GM19324 (cell line): ENCODE data around the gene TMEM238L.

Experiments
- ATAC-seq: cut with Tn5 transposase; IDR thresholded peaks from one replicate; pipeline ENCODE4 v1.9.1; 2021; ENCODE audit warnings: mild to moderate bottlenecking, moderate library complexity; ENCODE audit not compliant: unreplicated experiment, low FRiP score

Gene TMEM238L

DNA sequence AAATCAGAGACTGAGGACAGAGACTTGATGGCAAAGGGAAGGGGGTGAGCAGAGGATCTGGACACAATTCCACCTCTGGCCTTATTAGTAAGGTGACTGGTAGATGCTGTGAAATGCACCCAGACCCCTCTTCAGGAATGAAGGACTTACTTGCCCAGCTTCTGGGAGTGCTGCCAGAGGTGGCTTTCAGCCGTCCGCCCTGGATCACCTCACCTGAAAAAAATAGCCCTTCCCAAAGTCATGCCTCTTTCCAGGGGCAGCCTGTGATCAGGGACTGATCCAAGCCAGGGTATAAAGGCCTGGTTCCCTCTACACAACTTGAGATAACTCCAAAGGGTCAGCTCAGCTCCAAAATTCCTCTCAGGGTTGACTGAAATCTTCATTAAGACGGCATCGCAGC is 53.7 kb downstream of the TMEM238L start:
- ATAC-seq, result no peak

DNA sequence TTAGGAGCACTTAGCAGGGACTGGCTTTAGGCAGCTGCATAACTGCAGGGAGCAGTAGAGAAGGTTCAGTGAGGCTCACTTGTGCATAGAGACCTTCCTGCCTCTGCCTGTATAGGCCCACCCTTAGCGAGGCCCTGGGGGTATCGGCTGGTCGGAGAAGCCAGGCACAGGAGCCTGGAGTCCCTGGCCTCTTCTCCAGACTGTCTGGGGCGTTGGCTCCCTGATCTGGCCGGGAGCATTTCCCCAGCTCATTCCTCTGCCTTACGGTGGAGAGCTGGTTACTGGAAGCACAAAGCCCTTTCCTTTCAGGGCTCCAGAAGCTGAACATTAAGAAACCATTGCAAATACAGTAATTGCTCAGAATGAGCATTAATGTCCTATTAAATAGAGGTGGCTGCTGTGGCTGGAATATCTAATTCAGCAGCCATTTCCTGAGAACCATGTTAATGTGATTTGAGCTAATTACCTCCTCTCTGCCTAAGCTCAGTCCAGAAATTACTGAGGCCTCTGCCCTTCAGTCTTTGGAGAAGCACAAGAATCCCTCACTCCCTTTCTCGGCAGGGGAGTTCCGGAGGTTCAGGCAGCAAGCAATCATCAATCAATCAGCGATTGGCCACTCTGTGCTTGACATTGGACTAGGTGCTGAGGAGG is 55.2 kb downstream of the TMEM238L start:
- ATAC-seq, result no peak

DNA sequence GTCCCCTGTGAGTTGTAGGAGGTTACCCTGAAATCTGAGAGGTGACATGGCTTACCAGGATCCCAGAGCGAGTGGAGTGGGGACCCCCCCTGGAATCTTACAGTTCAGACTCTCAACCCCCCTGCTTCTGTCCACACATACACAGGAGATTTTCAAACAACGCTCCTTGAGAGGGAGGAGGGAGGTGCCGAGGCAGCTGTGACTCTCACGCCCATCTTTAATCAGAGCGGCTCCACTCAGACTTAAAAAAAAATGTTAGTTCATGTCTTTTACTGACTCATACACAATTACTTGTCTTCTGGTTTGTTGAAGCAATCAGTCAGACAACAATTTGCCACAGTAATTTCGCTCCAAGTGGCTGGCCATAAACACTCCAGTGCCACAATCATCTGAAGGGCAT is 58.7 kb downstream of the TMEM238L start:
- ATAC-seq, result no peak
